SW 1271 (cell line): ENCODE data around the gene ZNRF2.
"Not testable (repeated sequence)": the region's sequence is repeated elsewhere in the genome, so short reads cannot be mapped to it uniquely, and the experiment has no call there.

Experiments
- DNase-seq, 2 experiments: peaks; one replicate each; lab custom pipeline; 2025; lab: John Stamatoyannopoulos, UW

ZNRF2 gene

DNA sequence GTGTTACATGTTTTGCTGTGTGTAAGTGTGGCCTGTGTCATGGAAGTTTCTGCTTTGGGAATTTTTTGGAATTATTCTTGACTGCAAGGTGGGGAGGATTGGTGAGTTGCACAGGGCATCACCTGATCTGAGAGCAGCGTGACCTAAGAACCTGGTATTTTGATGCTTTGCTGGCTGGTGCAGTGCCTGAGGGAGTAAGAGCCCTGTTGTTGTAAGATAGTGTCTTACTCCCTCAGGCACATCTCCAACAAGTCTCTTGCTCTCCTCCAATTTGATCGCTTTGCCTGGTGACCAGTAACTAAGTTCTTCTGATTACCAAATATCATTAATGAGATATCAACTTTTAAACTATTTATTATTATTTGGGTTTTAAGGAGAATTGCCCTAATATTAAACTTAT is 5.2 kb downstream of the ZNRF2 start:
- DNase-seq: not testable (repeated sequence)

DNA sequence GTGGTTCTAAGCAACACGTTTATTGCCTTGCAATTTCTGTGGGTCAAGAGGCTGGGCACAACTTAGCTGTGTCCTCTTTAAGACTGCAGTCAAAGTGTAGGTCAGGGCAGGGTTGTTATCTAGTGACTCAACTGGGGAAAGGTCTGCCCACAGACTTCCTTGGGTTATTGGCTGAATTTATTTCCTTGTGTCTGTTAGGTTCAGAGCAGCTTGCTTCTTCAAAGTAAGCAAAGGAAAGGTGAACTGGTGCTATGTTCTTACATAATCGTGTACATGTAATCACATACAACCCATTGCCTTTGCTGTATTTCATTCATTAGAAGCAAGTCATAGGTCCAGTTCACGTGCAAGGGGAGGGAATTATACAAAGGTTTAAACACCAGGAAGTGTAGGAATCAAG is 5.9 kb downstream of the ZNRF2 start:
- not testable (repeated sequence) for DNase-seq

DNA sequence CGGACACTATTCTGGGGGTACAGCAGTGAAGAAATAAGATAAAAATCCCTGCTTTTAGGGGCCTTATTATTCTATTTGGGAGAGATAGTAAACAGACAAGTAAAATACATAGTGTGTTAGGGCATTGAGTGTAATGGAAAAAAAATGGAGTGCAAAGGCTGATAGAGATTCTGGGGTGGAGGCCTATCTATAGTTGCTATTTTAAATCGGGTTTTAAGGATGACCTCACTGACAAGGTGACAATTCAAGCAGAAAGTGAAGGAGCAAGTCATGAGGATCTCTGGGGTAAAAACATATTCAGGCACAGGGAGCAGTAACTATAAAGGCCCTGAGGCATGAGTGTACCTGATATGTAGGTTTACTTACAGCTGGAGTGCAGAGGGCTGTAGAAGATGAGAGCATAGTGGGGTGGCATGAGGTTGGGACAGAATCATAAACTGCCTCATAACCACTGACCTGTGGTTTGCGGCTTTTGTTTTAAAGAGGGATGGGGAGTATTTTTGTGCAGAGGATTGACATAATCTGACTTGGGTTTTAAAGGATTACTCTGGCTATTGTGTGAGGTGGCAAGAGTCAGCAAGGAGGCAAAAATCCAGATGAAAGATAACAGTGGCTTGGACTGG is 8.1 kb downstream of the ZNRF2 start:
- DNase-seq: not testable (repeated sequence)

DNA sequence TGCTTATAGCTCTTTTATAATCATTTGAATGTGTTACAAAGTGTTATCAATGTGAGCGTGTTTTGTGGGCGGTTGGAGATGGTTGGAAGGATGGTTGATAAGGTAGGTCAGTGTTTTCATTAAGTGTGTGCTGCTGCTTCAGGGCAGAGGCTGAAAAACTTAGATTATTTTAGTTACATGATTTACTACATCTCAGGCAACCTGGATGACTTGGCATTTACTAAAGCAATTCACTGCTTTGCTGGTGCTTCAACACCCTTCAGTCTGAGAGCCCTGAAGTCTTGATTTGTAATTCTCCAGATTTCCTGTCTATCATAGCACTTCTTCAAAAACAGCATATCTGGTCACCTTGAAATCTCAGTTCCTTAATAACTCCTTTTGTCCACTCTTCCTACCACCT is 11.9 kb downstream of the ZNRF2 start:
- not testable (repeated sequence) for DNase-seq

DNA sequence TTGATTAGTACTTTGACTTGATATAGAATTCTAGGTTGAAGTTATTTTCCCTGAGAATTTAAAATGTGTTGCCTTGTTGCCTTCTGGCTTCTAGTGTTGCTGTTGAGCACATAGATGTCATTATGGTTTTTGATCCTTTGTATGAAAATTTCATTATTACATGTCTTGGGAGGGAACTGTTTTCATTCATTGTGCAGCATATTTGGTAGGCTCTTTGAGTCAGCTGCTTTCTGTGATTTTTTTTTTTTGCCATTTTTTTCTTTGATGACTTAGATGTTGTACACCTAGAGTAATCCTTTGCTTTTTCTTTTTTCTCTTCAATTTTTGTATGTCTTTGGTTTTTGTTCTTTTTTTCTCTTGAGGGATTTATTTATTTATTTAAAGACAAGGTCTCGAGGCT is 13.1 kb downstream of the ZNRF2 start:
- DNase-seq: not testable (repeated sequence)

DNA sequence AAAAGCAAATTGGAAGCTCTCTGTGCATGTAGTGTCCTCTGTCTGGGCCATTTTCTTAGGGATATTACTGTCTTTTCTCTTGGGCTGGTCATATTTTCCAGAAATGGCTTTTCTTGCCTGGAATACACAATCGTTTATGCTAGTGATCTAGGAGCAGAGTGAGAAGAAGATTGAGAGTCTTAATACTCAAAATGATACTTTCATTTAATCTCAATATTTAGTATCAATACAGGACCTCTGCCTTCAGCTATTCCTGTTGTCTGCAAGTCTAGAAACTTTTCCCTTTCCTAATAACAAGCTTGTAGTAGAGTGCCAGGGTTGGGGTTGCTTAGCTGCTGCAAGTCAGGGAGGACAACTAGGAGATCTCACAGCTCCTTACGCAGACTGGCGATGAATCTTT is 14.0 kb downstream of the ZNRF2 start:
- DNase-seq: not testable (repeated sequence)

DNA sequence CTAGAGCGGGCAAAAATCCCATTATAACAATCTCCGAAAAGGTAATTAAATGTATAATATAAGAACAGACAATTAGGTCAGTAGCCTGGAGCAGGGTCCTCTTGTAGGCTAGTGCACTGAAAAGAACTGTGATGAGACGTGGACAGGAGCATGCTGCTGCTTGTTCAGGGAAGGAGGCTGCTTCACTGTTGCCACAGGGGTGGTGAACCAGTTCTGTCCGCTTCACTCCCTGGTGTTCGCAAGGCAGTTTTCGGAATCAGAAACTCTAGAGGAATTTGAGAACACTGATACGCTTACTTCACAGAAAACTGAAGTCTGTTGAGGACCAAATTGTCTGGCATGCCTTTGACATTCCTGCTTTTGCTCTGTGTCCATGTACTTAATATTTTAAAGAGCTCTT is 17.4 kb downstream of the ZNRF2 start:
- DNase-seq: no peak

DNA sequence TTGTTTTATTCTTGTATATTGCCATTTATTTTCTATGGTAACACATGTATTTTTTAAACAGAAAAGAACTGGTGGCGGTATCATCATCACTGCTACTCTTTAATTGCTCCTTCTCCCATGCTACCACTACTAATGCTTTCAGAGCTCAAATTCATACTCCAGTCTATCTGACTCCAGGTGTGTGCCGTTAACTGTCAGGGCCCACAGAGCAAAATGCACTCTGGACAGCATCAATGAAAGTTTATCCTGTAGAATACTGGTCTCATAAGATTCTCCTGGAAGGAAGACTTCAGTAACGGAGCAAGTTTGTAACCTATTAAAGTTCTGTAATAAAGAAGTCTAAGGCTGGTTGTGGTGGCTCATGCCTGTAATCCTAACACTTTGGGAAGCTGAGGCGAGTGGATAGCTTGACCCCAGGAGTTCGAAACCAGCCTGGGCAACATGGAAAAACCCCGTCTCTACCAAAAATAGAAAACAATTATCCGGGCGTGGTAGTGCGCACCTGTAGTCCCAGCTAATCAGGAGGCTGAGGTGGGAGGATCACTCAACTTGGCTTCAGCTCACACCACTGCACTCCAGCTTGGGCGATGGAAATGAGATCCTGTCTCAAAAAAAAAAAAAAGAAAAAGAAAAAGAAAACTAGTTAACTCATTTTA is 18.4 kb downstream of the ZNRF2 start:
- DNase-seq: no peak

DNA sequence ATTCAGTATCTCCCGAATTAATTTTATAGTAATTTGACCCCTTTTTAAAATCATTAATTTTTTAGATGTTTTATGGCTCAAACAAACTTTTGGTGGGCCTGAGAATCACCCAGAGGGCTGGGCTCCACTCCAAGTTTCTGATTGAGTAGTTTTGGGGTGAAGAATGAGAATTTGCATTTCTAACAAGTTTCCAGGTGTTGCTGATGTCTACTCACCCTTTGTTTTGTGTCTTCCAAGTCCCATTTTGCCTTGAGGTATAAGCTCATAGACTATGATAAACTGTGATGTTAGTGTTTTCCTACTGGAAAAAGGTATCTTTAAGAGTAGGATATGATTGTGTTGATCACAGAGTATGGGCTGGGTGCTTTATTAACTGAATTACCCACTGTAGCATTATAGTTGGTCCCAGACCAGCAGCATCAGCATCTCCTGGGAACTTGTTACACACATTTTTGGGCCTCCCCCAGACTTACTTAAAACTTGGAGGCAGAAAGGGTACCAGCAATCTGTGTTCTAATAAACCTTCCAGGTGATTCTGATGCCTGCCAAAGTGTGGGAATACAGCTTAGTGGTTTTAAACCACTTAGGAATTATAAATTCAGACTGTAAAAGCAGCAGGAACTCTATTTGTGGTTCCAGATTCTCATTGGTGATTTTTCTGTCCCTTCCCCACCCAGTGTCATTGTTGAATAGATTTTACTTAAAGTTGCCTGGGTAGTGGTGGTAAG is 19.1 kb downstream of the ZNRF2 start:
- DNase-seq: no peak

DNA sequence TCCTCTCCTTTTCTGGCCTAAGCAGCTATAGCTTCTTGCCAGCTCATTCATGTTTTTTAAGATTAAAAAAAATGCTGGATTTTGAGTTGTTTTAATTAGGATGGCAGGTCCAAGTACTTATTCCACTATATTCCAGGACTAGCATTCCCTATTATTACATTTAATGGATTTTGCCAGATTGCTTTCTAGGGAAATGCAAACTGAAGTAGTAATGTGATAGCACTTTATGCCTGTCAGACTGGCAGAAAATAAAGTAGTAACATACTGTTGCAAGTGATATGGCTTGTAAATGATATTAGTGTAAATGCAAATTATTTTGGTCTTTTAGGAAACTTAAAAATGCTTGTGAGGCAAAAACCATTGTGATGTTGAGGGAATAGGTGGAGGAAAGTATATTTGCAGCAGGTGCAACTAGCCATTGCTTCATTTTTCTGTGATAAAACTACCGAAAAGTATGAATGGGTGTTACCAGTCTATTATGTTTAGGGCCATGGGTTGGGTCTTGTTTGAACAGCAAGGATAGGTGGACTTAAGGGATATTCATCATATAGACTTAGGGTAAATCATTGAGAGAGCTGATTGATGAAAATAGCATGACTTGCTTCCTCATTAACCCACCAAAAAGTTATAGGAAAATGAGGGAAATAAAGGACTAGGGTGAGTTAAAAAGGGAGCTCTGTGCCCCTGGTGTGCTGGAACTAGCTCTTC is 19.9 kb downstream of the ZNRF2 start:
- DNase-seq: no peak

DNA sequence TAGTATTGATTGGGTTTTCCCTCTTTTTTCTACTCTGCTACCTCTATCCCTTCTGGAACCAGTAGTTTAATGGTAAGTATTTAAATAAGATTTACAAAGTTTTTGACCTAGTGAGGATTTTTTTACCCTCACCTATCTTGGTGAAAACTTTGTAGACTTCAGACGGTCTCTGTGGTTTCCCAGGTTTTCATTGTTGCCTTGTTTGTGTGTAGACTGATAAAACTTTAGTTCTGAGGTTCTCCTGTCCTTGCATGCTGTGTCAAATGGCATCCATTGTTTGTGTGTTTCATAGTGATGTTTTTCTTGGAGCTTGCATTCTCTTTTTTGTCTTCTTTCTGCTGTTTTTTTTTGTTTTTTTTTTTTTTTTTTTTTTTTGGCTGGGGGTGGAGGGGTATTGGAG is 22.6 kb downstream of the ZNRF2 start:
- DNase-seq: no peak

DNA sequence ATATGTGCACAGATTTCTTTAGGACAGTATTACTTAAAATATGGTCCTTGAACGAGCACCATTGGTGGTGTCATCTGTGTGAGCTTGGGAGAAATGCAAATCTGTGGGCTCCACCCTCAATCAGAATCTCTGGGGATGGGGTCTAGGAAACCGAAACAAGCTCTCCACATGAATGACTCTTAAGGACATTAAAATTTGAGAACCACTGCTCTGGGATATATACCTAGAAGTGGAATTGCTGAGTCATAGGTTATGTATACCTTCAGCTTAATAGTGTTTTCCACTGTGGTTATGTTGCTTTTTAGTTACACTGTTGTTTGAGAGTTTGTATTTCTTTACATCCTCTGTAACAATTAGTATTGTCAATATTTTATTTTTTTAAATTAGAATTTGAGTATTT is 24.0 kb downstream of the ZNRF2 start:
- DNase-seq: no peak

DNA sequence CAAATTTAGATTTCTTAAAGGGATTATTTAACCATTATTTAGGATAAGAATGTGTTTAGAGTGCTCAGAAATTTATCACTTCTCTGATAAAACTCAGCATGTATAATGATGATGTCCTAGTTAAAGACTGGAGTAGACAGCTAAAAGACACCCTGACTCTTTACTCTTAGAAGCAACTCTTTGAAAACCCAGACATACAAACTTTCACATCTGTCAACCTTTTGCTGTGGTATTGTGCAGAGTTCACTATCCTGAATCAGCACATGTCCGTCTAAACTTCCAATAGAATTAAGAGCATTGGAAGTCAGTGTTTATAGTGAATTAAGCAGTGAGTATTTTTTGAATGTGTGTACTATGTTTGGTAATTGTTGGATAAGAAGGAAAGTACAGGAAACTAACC is 24.9 kb downstream of the ZNRF2 start:
- no peak for DNase-seq

DNA sequence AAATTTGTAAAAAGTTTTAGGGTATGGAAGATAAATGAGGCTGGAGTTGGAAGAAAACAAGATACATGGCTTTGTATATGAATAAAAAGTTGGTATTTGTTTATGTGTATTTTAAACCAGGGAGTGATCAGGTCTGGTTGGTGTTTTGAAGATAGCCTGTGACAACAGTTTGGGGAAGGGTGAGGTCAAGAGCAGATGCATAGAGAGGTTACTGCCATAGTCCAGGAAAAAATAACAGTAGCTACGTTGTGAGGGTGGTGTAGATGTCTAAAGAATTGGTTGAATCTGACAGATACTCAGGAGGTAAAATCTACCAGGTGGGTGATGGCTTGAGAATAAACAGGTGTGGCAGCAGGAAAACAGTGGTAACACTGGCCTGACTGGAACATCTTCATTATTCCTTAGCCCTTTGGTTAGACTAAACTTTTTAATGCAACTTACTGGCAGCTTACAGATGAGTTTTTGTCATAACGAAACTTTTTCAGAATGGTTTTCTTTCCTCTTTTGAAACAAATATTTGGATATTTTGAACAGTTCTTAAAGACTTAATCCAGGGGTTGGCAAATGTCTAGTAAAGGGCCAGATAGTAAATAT is 25.5 kb downstream of the ZNRF2 start:
- DNase-seq: no peak

DNA sequence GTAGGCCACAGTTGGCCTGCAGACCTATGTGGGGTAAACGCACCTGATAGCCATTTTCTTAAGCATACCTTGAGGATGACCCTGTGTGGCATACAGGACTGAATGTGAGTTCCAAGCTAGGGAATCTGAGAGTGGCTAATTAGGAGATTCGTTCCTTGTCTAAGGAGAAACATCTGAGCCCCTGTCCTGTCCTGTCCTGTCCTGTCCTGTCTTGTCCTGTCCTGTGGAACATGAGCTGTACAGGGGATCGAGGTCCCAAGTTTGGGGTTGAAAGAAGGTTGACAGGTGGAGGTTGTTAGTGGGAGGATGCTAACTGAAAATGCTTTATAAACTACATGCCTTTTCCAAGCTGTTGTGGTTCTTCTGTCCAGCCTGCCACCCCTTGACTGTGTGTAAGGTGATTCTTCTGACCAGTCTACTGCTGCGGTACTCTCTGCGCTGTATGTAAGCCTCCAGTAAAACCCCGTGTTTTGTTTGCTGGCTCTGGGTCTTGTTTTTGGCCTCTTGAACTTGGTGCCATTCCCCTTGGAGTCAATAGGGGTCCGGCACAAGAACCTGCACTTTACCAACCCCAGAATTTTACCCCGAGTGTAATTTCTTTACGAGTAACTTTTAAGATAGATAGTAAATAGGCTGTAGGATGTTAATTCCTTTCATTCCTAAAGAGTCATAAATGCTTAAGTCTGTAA is 26.4 kb downstream of the ZNRF2 start:
- no peak for DNase-seq

DNA sequence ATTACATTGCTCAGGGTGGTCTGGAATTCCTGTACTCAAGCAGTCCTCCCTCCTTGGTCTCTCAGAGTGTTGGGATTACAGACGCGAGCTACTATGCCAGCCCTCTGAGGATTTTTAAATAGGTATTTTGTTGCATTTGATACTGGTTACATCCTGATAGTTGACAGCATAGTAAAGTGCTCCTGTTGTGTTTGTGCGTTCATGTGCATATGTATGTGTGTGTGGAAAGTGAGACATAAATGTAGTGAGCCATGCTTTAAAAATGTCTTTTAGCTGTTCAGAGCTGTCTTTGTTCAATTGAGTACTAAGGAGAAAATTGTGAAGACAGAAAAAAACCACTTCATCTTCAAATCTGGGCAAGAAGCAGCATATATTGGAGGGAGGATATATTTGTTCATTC is 27.8 kb downstream of the ZNRF2 start:
- DNase-seq: no peak

DNA sequence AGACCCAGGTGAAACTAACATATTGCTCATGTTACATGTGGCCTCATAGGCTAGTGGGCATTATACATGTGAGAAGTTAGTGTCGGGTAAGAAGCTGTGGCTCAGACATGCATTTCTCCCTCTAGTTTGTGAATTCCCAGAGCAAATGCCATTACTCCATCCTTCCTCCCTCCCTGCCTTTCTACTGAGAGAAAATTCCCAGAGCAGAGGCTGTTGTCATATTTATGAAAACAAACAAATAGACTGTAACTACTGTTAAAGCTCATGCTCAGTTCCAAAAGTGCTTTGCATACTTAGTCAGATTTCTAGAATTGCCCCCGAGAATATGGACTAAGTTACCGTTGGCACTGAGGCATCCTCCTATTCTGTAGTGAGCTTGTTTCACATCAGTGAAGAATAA is 29.0 kb downstream of the ZNRF2 start:
- DNase-seq: no peak

DNA sequence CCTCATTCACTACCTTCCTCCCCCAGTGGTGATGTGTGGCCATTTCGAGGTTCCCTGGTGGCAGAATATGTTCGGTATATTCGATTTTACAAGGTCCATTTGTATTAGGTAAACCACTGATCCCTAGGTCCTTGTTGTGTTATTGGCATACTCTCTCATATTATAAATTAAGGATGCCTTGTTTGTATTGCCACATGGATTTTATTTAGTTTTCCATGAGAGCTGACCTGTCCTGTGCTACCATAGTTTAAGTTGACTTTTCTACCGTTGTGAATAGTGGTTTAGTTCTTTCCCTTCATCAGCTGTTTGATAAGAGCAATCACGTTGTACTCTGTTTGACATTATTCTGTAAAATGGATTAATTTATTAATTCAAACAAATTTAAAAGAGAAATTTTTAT is 29.4 kb downstream of the ZNRF2 start:
- no peak for DNase-seq

DNA sequence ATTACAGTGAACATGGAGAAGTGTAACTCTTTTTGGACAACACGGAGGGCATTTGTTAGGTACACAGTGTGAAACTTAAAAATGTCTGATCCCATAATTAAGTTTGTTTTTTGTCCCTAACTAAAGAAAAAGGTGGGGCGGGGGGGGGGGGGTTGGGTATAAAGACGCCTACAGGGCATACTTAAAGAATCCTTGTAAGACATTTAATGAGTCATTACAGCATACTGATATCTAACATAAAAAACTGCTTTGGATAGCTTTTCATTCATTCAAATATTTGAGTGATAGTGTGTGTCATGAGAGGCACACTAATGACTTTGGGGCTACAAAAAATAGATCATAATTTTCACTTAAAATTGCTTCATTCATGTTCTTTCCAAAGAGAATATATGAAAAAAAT is 31.2 kb downstream of the ZNRF2 start:
- DNase-seq: no peak

DNA sequence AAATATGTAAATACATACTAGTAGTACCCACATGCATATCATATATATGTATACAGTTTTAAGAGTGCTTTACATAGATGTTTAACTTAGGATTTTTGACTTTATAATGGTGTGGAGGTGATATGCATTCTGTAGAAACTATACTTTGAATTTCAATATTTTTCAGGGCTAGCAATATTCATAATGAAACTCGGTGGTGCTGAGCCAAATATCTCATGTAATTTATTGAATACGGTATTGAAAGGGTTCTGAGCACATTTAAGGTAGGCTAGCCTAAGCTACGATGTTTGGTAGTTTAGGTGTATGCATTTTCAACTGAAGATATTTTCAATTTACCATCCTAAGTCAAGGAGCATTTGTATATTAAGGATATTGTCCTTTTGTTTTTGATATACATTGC is 36.0 kb downstream of the ZNRF2 start:
- DNase-seq: no peak

DNA sequence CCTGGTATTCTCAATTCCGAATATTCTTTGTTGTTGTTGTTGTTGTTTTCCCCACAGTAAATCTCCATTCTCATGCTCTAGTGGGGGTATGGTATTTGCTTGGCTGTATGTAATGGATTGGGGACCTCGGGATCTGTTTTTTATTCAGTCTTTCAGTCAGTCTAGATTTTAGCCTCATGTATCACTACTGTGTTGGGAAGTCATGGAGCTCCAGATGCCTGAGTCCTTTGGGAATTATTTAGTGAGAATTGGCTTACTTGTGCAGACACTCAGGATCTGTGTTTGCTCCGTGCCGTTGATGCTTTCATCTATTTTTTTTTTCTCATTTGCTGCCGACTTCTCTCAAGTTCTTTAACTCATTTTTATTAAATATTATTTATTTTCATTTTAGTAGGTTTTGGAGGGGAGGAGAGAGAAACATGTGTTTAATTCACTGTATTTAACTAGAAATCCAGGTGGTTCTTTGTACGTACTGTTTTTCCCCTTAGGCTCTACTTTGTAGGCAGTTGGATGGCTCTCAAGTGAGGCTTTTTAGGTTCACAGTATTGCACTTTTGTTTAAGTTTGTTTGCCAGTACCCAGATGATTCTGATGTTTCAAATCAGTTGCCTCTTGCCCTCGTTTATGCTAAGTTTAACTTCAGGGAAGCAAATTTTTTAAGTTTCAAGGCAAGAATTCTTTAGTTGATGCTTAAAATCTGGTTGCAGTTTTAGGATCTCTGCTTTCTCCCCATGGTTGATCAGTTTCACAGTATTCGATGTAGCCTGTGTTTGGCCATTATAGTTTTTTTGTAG is 36.9 kb downstream of the ZNRF2 start:
- DNase-seq: no peak
